Measurements from ENCODE around the gene MATR3.

MATR3 gene

GRCh38 chr5:139360384-139360783 is 66.8 kb downstream of the MATR3 start:
- DNase-seq, result peak; percentile 5 to 12

GRCh38 chr5:139361835-139362429 is 68.4 kb downstream of the MATR3 start:
- no peak for DNase-seq

GRCh38 chr5:139363937-139364336 is 70.4 kb downstream of the MATR3 start:
- peak; percentile 6 to 17 for DNase-seq

- DNase-seq, result no peak
These were observed 70.9 kb downstream of the MATR3 start for GRCh38 chr5:139364466-139364865.

DNA sequence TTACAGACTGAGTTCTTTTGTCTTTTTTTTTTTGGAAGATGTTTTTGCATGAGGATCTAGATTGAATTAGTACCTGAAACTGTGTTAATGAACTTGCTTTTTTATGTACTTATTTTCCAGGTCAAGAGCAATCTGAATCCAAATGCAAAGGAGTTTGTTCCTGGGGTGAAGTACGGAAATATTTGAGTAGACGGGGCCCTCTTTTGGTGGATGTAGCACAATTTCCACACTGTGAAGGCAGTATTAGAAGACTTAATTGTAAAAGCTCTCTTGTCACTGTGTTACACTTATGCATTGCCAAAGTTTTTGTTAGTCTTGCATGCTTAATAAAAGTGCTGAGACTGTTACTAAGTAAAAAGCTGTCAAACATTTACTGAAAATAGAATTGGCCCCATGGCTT is 75.1 kb downstream of the MATR3 start:
- DNase-seq, result peak in 1 of 2 experiments; percentile 8

DNA sequence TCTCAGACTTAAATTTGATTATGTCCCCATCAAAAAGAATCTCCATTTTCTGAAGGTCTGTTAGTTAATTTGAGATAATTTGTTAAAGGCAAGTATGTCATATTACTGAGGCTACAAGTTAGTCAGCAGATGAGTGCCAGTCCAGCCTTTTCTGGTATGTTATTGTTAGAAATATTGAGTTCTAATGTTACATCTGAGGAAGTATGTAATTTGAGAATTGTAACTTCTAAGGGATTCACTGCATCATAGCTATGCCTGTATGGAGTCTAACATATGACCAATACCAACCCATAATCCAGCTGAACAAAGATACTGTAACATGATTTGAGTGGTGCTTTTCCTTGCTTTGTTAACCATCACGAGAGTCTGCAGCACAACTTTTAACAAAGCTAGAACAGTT is 75.6 kb downstream of the MATR3 start:
- no peak for DNase-seq

DNA sequence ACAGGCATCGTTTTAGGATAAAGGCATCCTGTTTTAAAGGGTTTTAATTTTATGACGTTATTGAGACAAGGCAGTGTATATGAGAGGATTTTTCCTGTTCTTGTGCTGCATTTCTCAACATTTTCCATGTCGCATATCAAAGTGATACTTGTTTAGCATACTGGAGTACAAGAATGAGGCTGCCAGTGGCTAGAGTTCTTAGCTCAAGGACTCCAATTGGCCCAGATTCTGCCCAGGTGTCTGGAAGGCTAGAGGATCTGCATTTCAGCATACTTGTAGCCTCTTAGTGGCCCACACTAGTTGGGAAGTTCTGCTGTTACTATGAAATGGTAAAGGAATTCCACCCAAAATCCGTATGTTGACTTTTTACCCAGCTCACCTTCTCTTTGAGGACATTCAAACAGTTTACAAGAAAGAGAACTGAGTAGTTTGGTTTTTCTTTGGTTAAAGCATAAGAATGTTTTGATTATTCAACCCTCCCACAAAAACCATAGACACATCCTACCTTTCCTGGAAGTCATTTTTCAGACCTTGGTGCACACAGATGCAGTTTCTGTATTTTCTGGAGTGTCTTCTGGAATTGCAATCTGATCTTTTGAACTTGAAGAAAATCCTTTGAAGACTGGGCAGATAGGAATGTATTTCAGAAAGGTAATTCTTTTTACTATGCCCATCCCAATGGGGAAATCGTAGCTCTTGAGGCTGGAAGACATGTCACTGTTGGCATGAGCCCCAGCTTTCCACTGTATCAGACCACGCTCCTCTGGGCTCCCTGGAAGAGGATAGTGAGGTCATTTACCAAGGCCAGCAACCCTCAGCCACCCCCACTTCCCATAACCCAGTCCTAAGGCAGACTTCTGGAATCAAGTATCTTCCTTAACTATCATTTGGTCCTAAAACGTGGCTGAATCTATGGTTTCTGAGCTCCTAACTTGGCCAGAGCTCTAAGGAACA is 78.2 kb downstream of the MATR3 start:
- peak; percentile 17 to 21 for DNase-seq

DNA sequence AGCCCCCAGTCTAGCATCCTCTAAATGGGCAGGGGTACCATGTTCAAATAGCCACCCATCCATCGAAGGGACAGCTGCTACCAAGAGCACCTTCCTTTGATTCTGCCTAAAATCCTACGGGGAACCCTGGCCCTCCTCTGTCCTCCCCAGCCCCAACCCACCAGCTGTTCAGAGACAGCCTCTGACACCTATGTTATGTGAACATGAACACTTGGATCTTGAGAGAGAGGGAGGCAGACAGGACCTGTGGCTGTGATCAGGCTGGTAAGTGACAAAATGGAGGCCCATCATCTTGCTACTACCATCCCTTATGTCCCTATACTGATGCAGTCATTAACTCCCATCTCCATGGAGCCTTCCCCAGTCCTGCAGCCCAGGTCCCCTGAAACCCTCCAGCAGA is 81.4 kb downstream of the MATR3 start:
- peak; percentile 14 to 17 for DNase-seq

DNA sequence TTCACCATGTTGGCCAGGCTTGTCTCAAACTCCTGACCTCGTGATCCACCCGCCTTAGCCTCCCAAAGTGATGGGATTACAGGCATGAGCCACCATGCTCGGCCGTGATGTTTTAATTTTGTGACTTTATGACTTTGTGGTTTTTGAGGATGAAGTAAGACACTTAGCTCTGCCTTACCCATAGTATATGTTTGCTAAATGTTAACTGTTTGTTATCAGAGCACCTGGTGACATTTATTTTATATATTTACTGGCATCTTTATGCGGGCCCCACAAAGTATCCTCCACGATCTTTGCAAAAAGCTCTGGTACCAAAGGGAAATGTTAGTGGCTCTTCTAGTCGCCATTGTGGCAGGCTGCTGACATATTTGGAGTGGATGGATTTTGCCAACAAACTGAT is 82.8 kb downstream of the MATR3 start:
- peak in 1 of 2 experiments; percentile 9 for DNase-seq

GRCh38 chr5:139377226-139377625 is 83.7 kb downstream of the MATR3 start:
- no peak for DNase-seq

GRCh38 chr5:139378101-139378825 is 84.7 kb downstream of the MATR3 start:
- no peak for DNase-seq

DNA sequence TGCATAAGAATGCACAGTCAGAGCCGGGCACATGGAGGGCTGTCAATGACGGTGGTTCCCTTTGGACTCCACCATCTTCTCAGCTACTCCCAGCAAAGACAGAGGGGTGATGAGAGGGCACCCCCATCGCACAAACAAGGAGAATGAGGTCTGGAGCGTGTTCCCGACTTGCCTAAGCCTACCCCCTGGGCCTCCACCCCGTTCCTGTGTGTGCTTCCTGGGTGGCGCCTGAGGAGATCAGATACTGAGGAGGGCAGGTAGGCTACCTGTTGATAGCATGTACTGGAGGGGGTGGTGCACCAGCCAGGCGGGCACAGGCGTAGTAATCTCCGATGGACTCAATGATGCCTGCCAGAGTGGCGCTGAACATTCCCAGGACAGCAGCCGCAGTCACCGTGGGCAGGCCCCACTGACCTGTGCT is 85.4 kb downstream of the MATR3 start:
- DNase-seq, result no peak

- no peak for DNase-seq
These were observed 86.3 kb downstream of the MATR3 start for GRCh38 chr5:139379626-139380449.

All from activated T-cell treated with anti-CD3 and anti-CD28 coated beads, Interleukin-2, amount 50 U/mL, for 48 hours (primary cell).